Body of pancreas (tissue), 4 donors: ENCODE data around the gene SCRN2. TPM values are rescaled to one million over a fixed set of nuclear protein-coding genes. Genes with fewer than 3 reads are reported as not detected.

Experiments used
- ATAC-seq: fragments of 150-250 bp; one replicate; pipeline ENCODE4 v1.9.1; 2016
- DNase-seq, 4 donors: peaks; one replicate each; pipeline ENCODE4 v3.0.0-alpha.2; 2019
- H3K27ac ChIP-seq, 4 donors: fragments of 200-600 bp; sonication (generic); 1 replicate in 3 of 4; 2 replicates in 1 of 4; pipeline versions ENCODE4 v1.5.1 to v1.6.1; 2016 to 2019; ENCODE audit warnings: mild to moderate bottlenecking in 1 of 4, mixed read lengths in 1 of 4, moderate library complexity in 1 of 4
- H3K27me3 ChIP-seq, 2 donors: fragments of 200-600 bp; sonication (generic); one replicate each; pipeline ENCODE4 v1.6.0; 2016; ENCODE audit warnings: mild to moderate bottlenecking in 1 of 2
- H3K36me3 ChIP-seq, 2 donors: fragments of 200-600 bp; sonication (generic); replicated peaks in 1 of 2; 2 replicates each; pipeline ENCODE4 v1.5.1; 2016; ENCODE audit warnings: low read depth in 2 of 2; ENCODE audit not compliant: insufficient read depth in 1 of 2
- H3K4me1 ChIP-seq: fragments of 200-600 bp; sonication (generic); one replicate; pipeline ENCODE4 v1.6.0; 2016
- H3K4me3 ChIP-seq, 2 donors: fragments of 200-600 bp; sonication (generic); 1 replicate in 1 of 2; 2 replicates in 1 of 2; pipeline ENCODE4 v1.5.1; 2016 to 2019
- H3K9me3 ChIP-seq, 3 donors: fragments of 200-600 bp; sonication (generic); 1 replicate in 2 of 3; 2 replicates in 1 of 3; pipeline ENCODE4 v1.5.1; 2016
- CTCF ChIP-seq, 7 experiments: fragments of 450-650 bp in 4 of 7; fragments of 200-600 bp in 3 of 7; sonication (generic) in 3 of 7; IDR thresholded peaks; one replicate each; pipeline ENCODE4 v1.5.1; 2016 to 2019; ENCODE audit warnings: antibody characterized with exemption in 7 of 7
- POLR2A ChIP-seq, 3 donors: fragments of 450-650 bp; IDR thresholded peaks; one replicate each; pipeline ENCODE4 v1.6.1; 2016; ENCODE audit warnings: antibody characterized with exemption in 3 of 3, mild to moderate bottlenecking in 2 of 3
- WGBS, 2 donors: methylation state at CpG; one replicate each; pipeline ENCODE4 v1.1.5; 2017; 5-methylcytosine and 5-hydroxymethylcytosine counted together
- intact Hi-C: fragments of 100-400 bp; cut with DNase I; formaldehyde crosslinking; loops from one replicate; pipeline ENCODE4 v1.15.1; 2023
- total RNA-seq, 2 donors: library from RNA; depleted of rRNA; stranded (reverse); fragments of >200 nt; gene quantifications; one replicate each; pipeline ENCODE4 v1.1.0, GENCODE V29; 2016

SCRN2 gene
- total RNA-seq, 2 donors from 2014 or later: 37.2 to 45.7 TPM

- intact Hi-C loops: loop anchor here (10.0 kb wide), 2 partner anchors 108 to 148 kb away; partner anchors contain the start of gene TBKBP1
- Histone ChIP-seq H3K27ac (no peak overlapping the region), H3K27me3 (no peaks in the 10 kb centered on the region), H3K4me3 (no peak overlapping the region), H3K9me3 (no peaks in the 10 kb centered on the region), H3K4me1 (no peaks in the 10 kb centered on the region), H3K36me3 (peaks cover 0 to 4% of the 10 kb centered on the region in 2 donors)
- peak; percentile 53 to 67 (median 65) for DNase-seq
- 26 to 29% methylated on average over 9 of the region's 9 CpGs for WGBS, 2 donors
- TF ChIP-seq CTCF (IDR thresholded peaks at IDR 0.05): peak in 6 of 7 experiments; percentile 41 to 64 (median 54)
- no peak for TF ChIP-seq POLR2A (IDR thresholded peaks at IDR 0.05)
- peak; percentile 84 for ATAC-seq
These were observed 38.6 kb downstream of the SCRN2 start for GRCh38 chr17:47802341-47803022.

- no peaks in the 10 kb centered on the region for H3K27me3 ChIP-seq
- no peak for TF ChIP-seq CTCF (IDR thresholded peaks at IDR 0.05)
- no peak for TF ChIP-seq POLR2A (IDR thresholded peaks at IDR 0.05)
- intact Hi-C loops: loop anchor here (10.0 kb wide), 2 partner anchors 107 to 147 kb away; partner anchors contain the start of gene TBKBP1
- no peaks in the 10 kb centered on the region for H3K9me3 ChIP-seq
- peaks cover 0 to 3% of the 10 kb centered on the region in 2 donors for H3K36me3 ChIP-seq
- DNase-seq (no peak), ATAC-seq (no peak)
- H3K27ac ChIP-seq: no peak overlapping the region
- no peaks in the 10 kb centered on the region for H3K4me1 ChIP-seq
- H3K4me3 ChIP-seq: no peak overlapping the region
- 29% methylated on average over 6 of the region's 6 CpGs for WGBS, 2 donors
These were observed 39.2 kb downstream of the SCRN2 start for GRCh38 chr17:47801906-47802305.

- DNase-seq: no peak
- no peaks in the 10 kb centered on the region for H3K36me3 ChIP-seq
- no peak overlapping the region for H3K27ac ChIP-seq
- H3K9me3 ChIP-seq: no peaks in the 10 kb centered on the region
- ATAC-seq: no peak
- no peaks in the 10 kb centered on the region for H3K4me1 ChIP-seq
- intact Hi-C loops: loop anchor here (10.0 kb wide), 2 partner anchors 106 to 146 kb away; partner anchors contain the start of gene TBKBP1
- H3K27me3 ChIP-seq: no peaks in the 10 kb centered on the region
- TF ChIP-seq CTCF (IDR thresholded peaks at IDR 0.05): no peak
- TF ChIP-seq POLR2A (IDR thresholded peaks at IDR 0.05): no peak
- H3K4me3 ChIP-seq: no peak overlapping the region
- WGBS, 2 donors: 67 to 81% methylated on average over 2 to 4 of the region's 4 CpGs
These were observed 39.8 kb downstream of the SCRN2 start for GRCh38 chr17:47801176-47801765.

- intact Hi-C loops: loop anchor here (10.0 kb wide), 2 partner anchors 106 to 146 kb away; partner anchors contain the start of gene TBKBP1
- no peak for DNase-seq
These were observed 40.4 kb downstream of the SCRN2 start for GRCh38 chr17:47800686-47801085.

More at GRCh38 chr17:47800686-47801085, 40.4 kb downstream of the SCRN2 start:
- no peaks in the 10 kb centered on the region for H3K9me3 ChIP-seq
- no peak overlapping the region for H3K4me3 ChIP-seq
- no peaks in the 10 kb centered on the region for H3K4me1 ChIP-seq
- no peaks in the 10 kb centered on the region for H3K36me3 ChIP-seq
- no peak for ATAC-seq
- no peak overlapping the region for H3K27ac ChIP-seq
- 80 to 81% methylated on average over 10 to 12 of the region's 12 CpGs for whole genome bisulfite sequencing, 2 donors
- TF ChIP-seq POLR2A (IDR thresholded peaks at IDR 0.05): no peak
- no peak for TF ChIP-seq CTCF (IDR thresholded peaks at IDR 0.05)
- no peaks in the 10 kb centered on the region for H3K27me3 ChIP-seq
